Activated B cell treated with CpG ODN at 0.5 μM for 24 hours (primary cell): ENCODE measurements around the gene PCDH7. TPM values are rescaled to one million over a fixed set of nuclear protein-coding genes. Genes with fewer than 3 reads are reported as not detected.

Experiments
- ATAC-seq: fragments of 200-7000 bp; cut with Tn5 transposase; one replicate; pipeline ENCODE4 v1.10.0; 2021; ENCODE audit warnings: low read depth, mild to moderate bottlenecking, moderate library complexity
- CTCF ChIA-PET: fragments of 350-600 bp; sonication (Branson Sonifier 250); formaldehyde crosslinking; loops from one replicate; lab custom pipeline; 2021; ENCODE audit warnings: antibody characterized with exemption; lab: Charles Lee
- POLR2A ChIA-PET: fragments of 350-600 bp; sonication (Branson Sonifier 250); formaldehyde crosslinking; loops from one replicate; lab custom pipeline; 2021; ENCODE audit warnings: antibody characterized with exemption; lab: Charles Lee
- DNase-seq: peaks from one replicate; pipeline ENCODE4 v3.0.0; 2022
- H3K27ac Mint-ChIP-seq: one replicate; pipeline ENCODE4 v1.8.0; 2020; ENCODE audit warnings: mixed read lengths
- H3K27me3 Mint-ChIP-seq: one replicate; pipeline ENCODE4 v1.8.0; 2021; ENCODE audit warnings: mixed read lengths
- H3K36me3 Mint-ChIP-seq: one replicate; pipeline ENCODE4 v1.8.0; 2021; ENCODE audit warnings: low read depth, mixed read lengths
- H3K4me1 Mint-ChIP-seq: one replicate; pipeline ENCODE4 v1.8.0; 2021; ENCODE audit warnings: mixed read lengths
- H3K4me3 Mint-ChIP-seq: one replicate; pipeline ENCODE4 v1.8.0; 2020; ENCODE audit warnings: mild to moderate bottlenecking, mixed read lengths
- H3K9me3 Mint-ChIP-seq: one replicate; pipeline ENCODE4 v1.8.0; 2020; ENCODE audit warnings: mixed read lengths
- intact Hi-C: fragments of 100-400 bp; cut with micrococcal nuclease; formaldehyde crosslinking; loops from one replicate; pipeline ENCODE4 v1.15.1; 2024
- total RNA-seq: library from RNA; stranded (reverse); gene quantifications from 2 replicates; pipeline ENCODE4 v1.2.3, GENCODE V29; 2022
- TF ChIP-seq, protein P1 (sequence below): fragments of 200-600 bp; IDR thresholded peaks from one replicate; pipeline ENCODE4 v1.8.0; 2022; ENCODE audit warnings: antibody characterized with exemption, mild to moderate bottlenecking

PCDH7 gene
- total RNA-seq, 1 donor from 2014 or later: not detected

DNA sequence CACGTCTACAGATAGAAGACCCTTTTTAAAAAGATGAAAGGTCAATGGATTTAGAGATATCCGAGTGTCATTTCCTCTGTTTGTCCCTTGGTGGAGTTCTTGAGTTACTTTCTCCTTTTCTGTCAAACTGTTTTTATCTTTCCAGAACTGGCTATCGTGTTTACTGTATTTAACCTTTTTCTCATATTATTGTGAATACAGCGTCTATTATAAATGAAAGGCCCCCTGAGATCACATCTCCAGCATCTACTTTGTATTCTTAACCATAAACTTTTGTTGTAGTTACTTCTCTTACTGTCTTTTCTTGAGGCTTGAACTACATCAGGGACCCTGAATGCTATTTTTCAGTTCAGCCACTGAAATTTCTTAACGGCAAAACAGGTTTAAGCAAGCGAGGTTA is 4.0 kb upstream of the PCDH7 start:
- Mint-ChIP-seq H3K36me3 (no peaks in the 10 kb centered on the region), H3K4me3 (no peak overlapping the region), H3K9me3 (no peaks in the 10 kb centered on the region), H3K27ac (no peak overlapping the region), H3K4me1 (peaks cover 17% of the 10 kb centered on the region), H3K27me3 (peaks cover 42% of the 10 kb centered on the region)
- TF ChIP-seq, protein P1, sequence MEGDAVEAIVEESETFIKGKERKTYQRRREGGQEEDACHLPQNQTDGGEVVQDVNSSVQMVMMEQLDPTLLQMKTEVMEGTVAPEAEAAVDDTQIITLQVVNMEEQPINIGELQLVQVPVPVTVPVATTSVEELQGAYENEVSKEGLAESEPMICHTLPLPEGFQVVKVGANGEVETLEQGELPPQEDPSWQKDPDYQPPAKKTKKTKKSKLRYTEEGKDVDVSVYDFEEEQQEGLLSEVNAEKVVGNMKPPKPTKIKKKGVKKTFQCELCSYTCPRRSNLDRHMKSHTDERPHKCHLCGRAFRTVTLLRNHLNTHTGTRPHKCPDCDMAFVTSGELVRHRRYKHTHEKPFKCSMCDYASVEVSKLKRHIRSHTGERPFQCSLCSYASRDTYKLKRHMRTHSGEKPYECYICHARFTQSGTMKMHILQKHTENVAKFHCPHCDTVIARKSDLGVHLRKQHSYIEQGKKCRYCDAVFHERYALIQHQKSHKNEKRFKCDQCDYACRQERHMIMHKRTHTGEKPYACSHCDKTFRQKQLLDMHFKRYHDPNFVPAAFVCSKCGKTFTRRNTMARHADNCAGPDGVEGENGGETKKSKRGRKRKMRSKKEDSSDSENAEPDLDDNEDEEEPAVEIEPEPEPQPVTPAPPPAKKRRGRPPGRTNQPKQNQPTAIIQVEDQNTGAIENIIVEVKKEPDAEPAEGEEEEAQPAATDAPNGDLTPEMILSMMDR: no peak
- ChIA-PET POLR2A (no interaction called here), CTCF (no interaction called here)
- ATAC-seq (no peak), DNase-seq (no peak)
- intact Hi-C loops: no loop called here

DNA sequence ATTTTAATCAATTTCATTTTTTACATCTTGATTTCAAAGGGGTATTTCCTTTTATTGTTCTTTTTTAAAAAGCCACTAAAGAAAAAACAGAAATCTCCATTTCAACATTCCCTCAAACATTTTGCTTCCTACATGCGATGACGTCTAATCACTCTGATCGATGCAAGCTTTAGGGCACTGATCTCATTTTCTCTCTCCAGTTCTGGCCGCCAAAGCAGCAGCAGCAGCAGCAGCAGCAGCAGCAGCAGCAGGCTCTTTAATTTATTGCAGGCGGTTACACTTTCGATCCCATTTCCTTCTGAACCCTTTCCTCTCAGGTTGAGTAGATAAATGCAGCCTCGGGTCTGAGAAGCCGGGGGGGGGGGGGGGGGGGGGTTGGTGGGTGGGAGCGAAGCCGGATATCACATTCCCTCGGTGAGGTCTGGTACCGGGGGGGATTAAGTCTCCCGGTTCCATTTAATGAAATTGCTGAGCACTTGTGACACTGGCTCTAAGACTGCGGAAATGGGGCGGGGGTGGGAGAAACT is 3.4 kb upstream of the PCDH7 start:
- Mint-ChIP-seq H3K27me3 (peaks cover 42% of the 10 kb centered on the region), H3K27ac (no peak overlapping the region), H3K9me3 (no peaks in the 10 kb centered on the region), H3K4me1 (peaks cover 17% of the 10 kb centered on the region), H3K4me3 (peak overlapping the region; percentile 39), H3K36me3 (no peaks in the 10 kb centered on the region)
- TF ChIP-seq, protein P1: no peak
- ChIA-PET CTCF (no interaction called here), POLR2A (no interaction called here)
- ATAC-seq: no peak
- intact Hi-C loops: no loop called here
- DNase-seq: no peak

DNA sequence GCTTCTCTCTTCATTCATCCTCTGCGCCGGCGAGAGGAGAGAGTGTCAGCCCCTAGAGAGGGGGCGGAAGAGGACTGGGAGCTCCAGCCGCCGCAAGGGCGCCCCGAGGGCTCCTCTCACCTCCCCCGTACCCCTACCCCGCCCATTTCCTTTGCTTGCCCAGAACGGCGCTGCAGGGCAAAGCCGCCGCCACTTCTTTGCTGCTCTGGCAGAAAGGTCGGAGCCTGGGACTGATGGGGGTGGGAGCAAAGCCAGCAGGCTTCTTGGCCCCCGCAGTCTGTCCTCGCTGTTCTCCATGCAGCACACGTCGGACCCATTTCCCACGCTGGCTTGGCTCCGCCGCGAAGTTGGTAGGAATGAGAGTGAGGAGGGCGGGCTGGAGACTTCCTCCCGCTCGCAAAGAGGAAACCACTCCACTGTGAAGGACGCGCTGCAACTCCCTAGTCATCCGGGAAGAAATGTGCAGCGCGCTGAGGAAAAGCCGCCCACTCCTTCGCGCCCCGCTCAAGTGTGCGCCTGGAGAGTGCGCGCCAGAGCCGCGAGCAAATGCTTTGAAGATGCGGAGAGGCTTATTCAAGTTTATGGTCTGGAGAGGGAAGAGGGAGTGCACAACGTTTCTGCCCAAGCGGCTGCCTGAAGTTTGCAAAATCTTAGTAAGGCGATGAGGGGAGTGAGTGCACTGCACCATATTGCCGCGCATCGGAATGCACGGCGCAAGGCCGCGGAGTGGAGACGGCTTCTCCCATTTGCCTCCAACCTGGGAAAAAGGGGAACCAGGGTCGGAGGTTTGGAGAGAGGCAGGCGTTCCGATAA is 2.8 kb upstream of the PCDH7 start:
- peaks cover 42% of the 10 kb centered on the region for H3K27me3 Mint-ChIP-seq
- peak overlapping the region; percentile 38 for H3K4me3 Mint-ChIP-seq
- no peak for ATAC-seq
- intact Hi-C loops: no loop called here
- TF ChIP-seq, protein P1: no peak
- H3K4me1 Mint-ChIP-seq: peaks cover 17% of the 10 kb centered on the region
- ChIA-PET CTCF (no interaction called here), POLR2A (no interaction called here)
- H3K9me3 Mint-ChIP-seq: no peaks in the 10 kb centered on the region
- no peak overlapping the region for H3K27ac Mint-ChIP-seq
- H3K36me3 Mint-ChIP-seq: no peaks in the 10 kb centered on the region
- DNase-seq: no peak

DNA sequence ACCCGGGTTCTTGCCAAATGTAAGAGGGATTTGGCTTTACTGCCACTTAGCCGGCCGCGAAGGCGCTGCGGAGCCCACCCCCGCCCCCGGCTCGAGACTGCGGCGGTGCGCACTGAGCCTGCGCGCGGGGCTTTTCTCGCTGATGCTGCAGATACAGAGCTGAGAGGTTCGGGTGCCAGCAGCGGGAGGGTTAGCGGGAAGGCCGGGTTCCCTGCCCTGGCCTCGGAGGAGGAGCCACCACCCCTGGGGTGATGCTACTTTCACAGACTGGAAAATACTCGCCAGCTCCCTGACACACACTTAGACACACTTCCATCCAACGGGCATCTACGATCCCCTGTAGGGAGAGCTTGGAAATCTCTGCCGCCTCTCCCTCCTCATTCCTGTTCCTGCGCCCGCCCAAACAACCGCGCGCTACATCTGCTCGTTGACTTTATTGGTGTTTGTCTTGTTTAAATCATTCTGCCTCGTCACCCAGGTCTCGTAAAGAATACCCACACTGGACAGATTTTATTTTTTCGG is 2.1 kb upstream of the PCDH7 start:
- no peak overlapping the region for H3K27ac Mint-ChIP-seq
- TF ChIP-seq, protein P1: no peak
- no peaks in the 10 kb centered on the region for H3K9me3 Mint-ChIP-seq
- H3K4me3 Mint-ChIP-seq: no peak overlapping the region
- H3K27me3 Mint-ChIP-seq: peaks cover 46% of the 10 kb centered on the region
- ChIA-PET POLR2A (no interaction called here), CTCF (no interaction called here)
- H3K4me1 Mint-ChIP-seq: peaks cover 17% of the 10 kb centered on the region
- intact Hi-C loops: no loop called here
- no peak for DNase-seq
- H3K36me3 Mint-ChIP-seq: no peaks in the 10 kb centered on the region
- ATAC-seq: no peak

DNA sequence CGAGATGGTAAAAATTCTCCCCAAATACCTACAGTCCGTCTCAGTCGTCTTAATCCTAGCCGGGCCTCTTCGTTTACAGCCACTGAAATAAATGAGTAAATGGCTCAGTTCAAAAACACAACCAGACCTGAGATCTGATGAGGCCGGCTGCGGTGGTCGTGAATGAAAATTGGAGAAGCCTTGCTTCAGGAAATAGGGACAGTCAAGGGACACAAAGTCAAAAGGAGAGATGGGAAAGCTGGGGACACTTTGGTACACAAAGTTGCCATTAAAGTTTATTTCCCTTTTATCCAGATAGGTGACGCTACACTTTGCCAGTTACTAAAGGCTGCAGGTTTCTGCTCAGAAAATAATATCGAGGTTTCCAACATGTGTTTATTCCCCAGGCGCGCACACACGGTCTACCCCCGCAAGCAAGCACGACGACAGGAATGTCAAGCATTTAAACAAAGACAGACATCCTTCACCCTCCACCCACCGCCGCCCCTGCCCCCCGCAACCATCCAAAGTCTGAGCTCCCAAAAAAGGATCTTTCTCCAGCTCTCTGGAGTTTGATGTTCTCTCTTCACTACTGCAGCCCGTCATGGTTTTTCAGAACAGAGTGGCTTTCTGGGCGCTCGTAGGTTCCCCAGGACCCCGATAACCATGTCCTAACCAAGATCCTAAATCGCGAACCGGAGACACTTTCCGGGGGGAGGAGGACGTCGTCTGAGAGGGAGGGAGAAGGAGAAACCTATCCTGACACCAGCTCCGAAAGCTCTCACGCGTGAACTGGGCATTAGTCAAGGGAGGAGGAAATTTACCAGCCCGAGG is 1.3 kb upstream of the PCDH7 start:
- TF ChIP-seq, protein P1: no peak

More for the DNA sequence above, 1.3 kb upstream of the PCDH7 start:
- Mint-ChIP-seq H3K27ac (no peak overlapping the region), H3K9me3 (no peaks in the 10 kb centered on the region), H3K36me3 (no peaks in the 10 kb centered on the region), H3K4me3 (no peak overlapping the region), H3K27me3 (peaks cover 54% of the 10 kb centered on the region), H3K4me1 (peaks cover 17% of the 10 kb centered on the region)
- ChIA-PET CTCF (no interaction called here), POLR2A (no interaction called here)
- intact Hi-C loops: no loop called here
- no peak for ATAC-seq
- no peak for DNase-seq
